Thyroid gland (tissue), 4 donors: Measurements from ENCODE around the gene C11orf65. TPM values are rescaled to one million over a fixed set of nuclear protein-coding genes. Genes with fewer than 3 reads are reported as not detected.

Experiments
- DNase-seq, 2 donors: peaks; one replicate each; pipeline ENCODE4 v3.0.0-alpha.2; 2019
- H3K27ac ChIP-seq, 3 donors: fragments of 200-600 bp; sonication (generic); 1 replicate in 2 of 3; 2 replicates in 1 of 3; pipeline ENCODE4 v1.5.1; 2016 to 2019; ENCODE audit warnings: mild to moderate bottlenecking in 1 of 3, moderate library complexity in 1 of 3
- H3K27me3 ChIP-seq: fragments of 200-600 bp; sonication (generic); one replicate; pipeline ENCODE4 v1.5.1; 2019
- H3K36me3 ChIP-seq, 2 donors: fragments of 200-600 bp; sonication (generic); one replicate each; pipeline ENCODE4 v1.5.1; 2016 to 2019
- H3K4me1 ChIP-seq, 2 donors: fragments of 200-600 bp; sonication (generic); one replicate each; pipeline ENCODE4 v1.5.1; 2017 to 2019
- H3K4me3 ChIP-seq, 3 donors: fragments of 200-600 bp; sonication (generic); replicated peaks in 1 of 3; 1 replicate in 2 of 3; 2 replicates in 1 of 3; pipeline ENCODE4 v1.5.1; 2016; ENCODE audit warnings: mild to moderate bottlenecking in 1 of 3
- H3K9me3 ChIP-seq: fragments of 200-600 bp; sonication (generic); one replicate; pipeline ENCODE4 v1.5.1; 2017
- CTCF ChIP-seq, 6 experiments: fragments of 200-600 bp in 3 of 6; fragments of 450-650 bp in 3 of 6; sonication (generic) in 3 of 6; IDR thresholded peaks; one replicate each; pipeline ENCODE4 v1.5.1; 2016 to 2019; ENCODE audit warnings: antibody characterized with exemption in 6 of 6, mild to moderate bottlenecking in 2 of 6, inconsistent platforms in 1 of 6, moderate library complexity in 1 of 6
- POLR2A ChIP-seq, 2 donors: fragments of 450-650 bp; IDR thresholded peaks; one replicate each; pipeline ENCODE4 v1.6.1; 2017; ENCODE audit warnings: antibody characterized with exemption in 2 of 2, mild to moderate bottlenecking in 2 of 2, moderate library complexity in 1 of 2
- WGBS, 2 donors: methylation state at CpG; one replicate each; pipeline ENCODE4 v1.1.5; 2017; 5-methylcytosine and 5-hydroxymethylcytosine counted together
- intact Hi-C: fragments of 100-400 bp; cut with DNase I; formaldehyde crosslinking; loops from one replicate; pipeline ENCODE4 v1.15.1; 2023
- total RNA-seq, 4 donors: library from RNA; depleted of rRNA; stranded (reverse); fragments of >200 nt; gene quantifications; one replicate each; pipeline ENCODE4 v1.2.3, GENCODE V29; 2016

C11orf65 gene
- total RNA-seq, 4 donors from 2014 or later: 1.3 to 3.8 (median 1.7) TPM

- intact Hi-C loops: no loop called here
- Histone ChIP-seq H3K9me3 (no peaks in the 10 kb centered on the region), H3K36me3 (no peaks in the 10 kb centered on the region), H3K4me3 (no peak overlapping the region), H3K4me1 (no peaks in the 10 kb centered on the region), H3K27me3 (no peaks in the 10 kb centered on the region), H3K27ac (no peak overlapping the region)
- no peak for TF ChIP-seq POLR2A (IDR thresholded peaks at IDR 0.05)
- TF ChIP-seq CTCF (IDR thresholded peaks at IDR 0.05): no peak
- no peak for DNase-seq
- WGBS, 2 donors: 77 to 85% methylated on average over 3 of the region's 3 CpGs
Observed at GRCh38 chr11:108508653-108509593, 41.6 kb upstream of the C11orf65 start.

GRCh38 chr11:108501396-108501795 is 34.1 kb upstream of the C11orf65 start:
- H3K27me3 ChIP-seq: no peaks in the 10 kb centered on the region
- WGBS, 2 donors: 84 to 85% methylated on average over 5 of the region's 5 CpGs
- peaks cover 0 to 3% of the 10 kb centered on the region in 2 donors for H3K4me1 ChIP-seq
- no peak for TF ChIP-seq CTCF (IDR thresholded peaks at IDR 0.05)
- H3K36me3 ChIP-seq: no peaks in the 10 kb centered on the region
- intact Hi-C loops: no loop called here
- no peak for DNase-seq
- H3K4me3 ChIP-seq: no peak overlapping the region
- no peak overlapping the region for H3K27ac ChIP-seq
- no peaks in the 10 kb centered on the region for H3K9me3 ChIP-seq

- intact Hi-C loops: no loop called here
- Histone ChIP-seq H3K9me3 (no peaks in the 10 kb centered on the region), H3K27ac (no peak overlapping the region), H3K36me3 (no peaks in the 10 kb centered on the region), H3K27me3 (no peaks in the 10 kb centered on the region), H3K4me3 (no peak overlapping the region), H3K4me1 (peaks cover under 1 to 3% of the 10 kb centered on the region in 2 donors)
- no peak for TF ChIP-seq POLR2A (IDR thresholded peaks at IDR 0.05)
- no peak for TF ChIP-seq CTCF (IDR thresholded peaks at IDR 0.05)
- 50 to 64% methylated on average over 2 of the region's 2 CpGs for WGBS, 2 donors
- no peak for DNase-seq
Observed at GRCh38 chr11:108500721-108501120, 33.4 kb upstream of the C11orf65 start.

GRCh38 chr11:108500169-108500568 is 32.8 kb upstream of the C11orf65 start:
- WGBS, 2 donors: 95 to 96% methylated on average over 4 of the region's 4 CpGs

More at GRCh38 chr11:108500169-108500568, 32.8 kb upstream of the C11orf65 start:
- Histone ChIP-seq H3K4me1 (peaks cover 4 to 5% of the 10 kb centered on the region in 2 donors), H3K27me3 (no peaks in the 10 kb centered on the region), H3K27ac (no peak overlapping the region), H3K36me3 (no peaks in the 10 kb centered on the region), H3K4me3 (no peak overlapping the region), H3K9me3 (no peaks in the 10 kb centered on the region)
- TF ChIP-seq CTCF (IDR thresholded peaks at IDR 0.05) (no peak), POLR2A (IDR thresholded peaks at IDR 0.05) (no peak)
- no peak for DNase-seq
- intact Hi-C loops: no loop called here
